Cardiac septum (tissue), 1 donor: ENCODE data around the gene PRKAR1B. TPM values are rescaled to one million over a fixed set of nuclear protein-coding genes. Genes with fewer than 3 reads are reported as not detected.

Experiments used
- DNase-seq: peaks from one replicate; pipeline ENCODE4 v3.0.0-alpha.2; 2020; ENCODE audit warnings: low spot score
- intact Hi-C: fragments of 100-400 bp; cut with DNase I; formaldehyde crosslinking; loops from one replicate; pipeline ENCODE4 v1.14.0; 2022
- total RNA-seq: library from RNA; stranded (reverse); fragmentation: NEBNext Ultra II Directional; extraction: Animal tissue kit (Norgen Biotek cat#: 25700); gene quantifications from one replicate; pipeline ENCODE4 v1.2.1, GENCODE V29; 2021
- donor health status: DM: no; HTN: no; CAD: no.

Gene PRKAR1B
- total RNA-seq, 1 donor from 2014 or later = 13.5 TPM

DNA sequence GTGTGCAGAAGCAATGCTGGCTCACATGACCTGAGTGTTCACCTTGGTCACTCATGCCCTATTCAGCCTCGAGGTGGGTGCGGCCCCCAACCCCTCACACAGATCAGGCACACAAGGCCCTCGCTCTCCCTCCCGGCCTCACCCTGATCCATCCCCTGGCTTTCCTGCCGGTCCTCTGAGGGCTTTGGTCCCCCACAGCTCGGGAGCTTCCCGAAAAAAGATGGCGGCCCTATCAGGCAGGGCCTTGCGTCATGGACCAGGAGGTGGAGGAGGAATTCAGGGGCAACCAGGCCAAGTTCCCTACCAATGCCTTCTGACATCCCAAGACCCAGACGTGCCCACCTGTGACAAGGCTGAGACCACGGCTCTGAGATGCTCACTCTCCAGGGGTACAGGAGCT, 44.3 kb downstream of the PRKAR1B start:
- intact Hi-C loops = no loop called here
- DNase-seq = peak; percentile 69

DNA sequence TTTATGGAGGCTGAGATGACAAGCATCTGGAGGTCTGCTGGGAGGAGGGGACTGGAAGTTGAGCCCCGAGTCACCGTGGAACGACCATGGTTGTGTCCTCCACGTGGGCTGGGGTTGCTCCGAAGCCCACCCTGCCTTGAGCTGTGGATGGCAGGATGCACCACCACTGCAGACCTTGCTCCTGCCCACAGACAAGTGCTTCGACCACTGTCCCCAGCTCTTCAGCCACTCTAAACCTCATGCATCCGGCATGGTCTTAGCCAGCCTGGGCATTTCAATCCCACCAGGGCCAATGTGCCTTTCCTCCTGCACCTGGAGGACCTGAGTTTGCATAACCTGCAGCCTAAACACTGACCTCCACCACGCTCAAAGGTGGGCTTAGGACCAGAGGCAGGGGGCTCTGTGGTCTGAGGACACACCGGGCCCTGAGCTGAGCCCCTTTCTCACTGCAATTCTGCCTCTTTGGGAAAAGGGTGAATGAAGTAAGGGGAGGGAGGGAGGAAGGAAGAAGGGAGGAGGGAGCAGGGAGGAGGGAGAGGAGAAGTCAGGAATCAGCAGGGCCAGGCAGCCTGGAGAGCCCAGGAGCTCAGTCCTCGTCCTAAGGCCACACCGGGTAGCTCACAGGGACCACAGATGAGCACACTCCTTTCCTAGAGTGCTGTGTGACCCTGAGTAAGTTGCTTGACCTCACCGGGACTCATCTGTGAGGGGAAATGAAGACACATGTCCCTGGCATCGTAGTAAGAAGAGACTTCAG, 45.4 kb downstream of the PRKAR1B start:
- intact Hi-C loops = no loop called here
- DNase-seq = no peak

- DNase-seq = no peak
- intact Hi-C loops = no loop called here
Observed at GRCh38 chr7:680411-681127, 46.5 kb downstream of the PRKAR1B start.

GRCh38 chr7:676972-677385, 50.1 kb downstream of the PRKAR1B start:
- intact Hi-C loops = no loop called here
- peak; percentile 74 for DNase-seq

GRCh38 chr7:676246-676971, 50.7 kb downstream of the PRKAR1B start:
- intact Hi-C loops = no loop called here
- DNase-seq = no peak

GRCh38 chr7:674454-675410, 52.3 kb downstream of the PRKAR1B start:
- DNase-seq = no peak
- intact Hi-C loops = no loop called here

- intact Hi-C loops = no loop called here
Observed at GRCh38 chr7:673681-674453, 53.2 kb downstream of the PRKAR1B start.

DNA sequence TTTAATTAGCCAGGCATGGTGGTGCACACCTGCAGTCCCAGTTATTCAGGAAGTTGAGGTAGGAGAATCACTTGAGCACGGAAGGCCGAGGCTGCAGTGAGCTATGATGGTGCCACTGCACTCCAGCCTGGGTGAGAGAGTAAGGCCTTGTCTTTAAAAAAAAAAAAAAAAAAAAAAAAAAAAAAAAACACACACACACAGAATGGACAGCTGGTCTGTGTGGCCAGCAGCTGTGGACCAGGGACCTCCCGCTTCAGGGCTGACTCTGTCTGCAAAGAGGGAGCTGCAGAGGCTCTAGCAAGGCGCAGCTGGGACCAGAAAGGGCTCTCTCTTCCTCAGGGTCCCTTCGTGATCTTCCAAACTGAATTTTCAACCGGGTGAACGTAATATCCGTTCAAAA, 54.2 kb downstream of the PRKAR1B start:
- no peak for DNase-seq
- intact Hi-C loops = no loop called here

More at GRCh38 chr7:673681-674453, 53.2 kb downstream of the PRKAR1B start:
- DNase-seq = no peak

DNA sequence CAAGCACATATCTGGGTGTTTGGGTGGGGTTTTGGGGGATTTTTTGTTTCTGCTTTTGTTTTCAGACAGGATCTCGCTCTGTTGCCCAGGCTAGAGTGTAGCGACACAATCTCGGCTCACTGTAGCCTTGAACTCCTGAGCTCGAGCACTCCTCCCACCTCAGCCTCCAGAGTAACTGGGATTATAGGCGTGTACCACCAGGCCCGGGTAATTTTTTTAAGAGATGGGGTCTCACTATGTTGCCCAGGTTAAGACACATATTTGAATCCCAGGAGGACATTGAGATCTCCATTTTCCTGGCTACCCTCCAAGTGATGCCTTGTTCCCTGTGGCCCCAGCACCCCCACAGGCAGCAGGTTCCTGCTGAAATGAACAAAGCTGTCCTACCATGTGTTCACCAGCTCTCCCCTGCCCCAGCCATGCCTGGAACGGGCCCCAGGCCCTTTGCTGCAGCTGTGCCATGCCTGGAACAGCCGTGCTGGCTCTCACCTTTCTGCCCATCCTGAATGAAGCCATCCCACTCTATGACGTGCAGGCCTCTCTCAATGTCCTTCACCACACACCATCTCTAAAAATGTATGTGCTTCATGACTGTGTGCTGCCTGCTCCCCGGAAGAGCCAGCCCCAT, 55.6 kb downstream of the PRKAR1B start:
- DNase-seq = no peak
- intact Hi-C loops = no loop called here

- no peak for DNase-seq
- intact Hi-C loops = no loop called here
Observed at GRCh38 chr7:670501-671390, 56.3 kb downstream of the PRKAR1B start.

DNA sequence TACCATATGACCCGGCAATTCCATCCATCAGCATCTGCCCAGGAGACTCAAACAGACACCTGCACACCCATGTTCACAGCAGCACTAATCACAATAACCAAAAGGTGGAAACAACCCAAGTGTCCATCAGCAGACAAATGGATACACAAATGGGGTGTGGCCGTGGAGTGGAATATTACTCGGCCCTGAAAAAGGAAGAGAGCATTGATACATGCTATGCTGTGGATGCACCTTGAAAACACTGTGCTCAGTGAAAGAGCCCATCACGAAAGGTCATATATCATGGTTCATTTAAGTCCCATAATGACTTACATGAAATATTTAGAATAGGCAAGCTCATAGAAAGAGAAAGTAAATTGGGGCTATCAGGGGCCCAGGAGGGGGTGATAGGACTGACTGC, 58.1 kb downstream of the PRKAR1B start:
- no peak for DNase-seq
- intact Hi-C loops = loop anchor here (5.0 kb wide), 2 partner anchors 58 to 103 kb away; partner anchors contain the start of genes DNAAF5 and PRKAR1B

DNA sequence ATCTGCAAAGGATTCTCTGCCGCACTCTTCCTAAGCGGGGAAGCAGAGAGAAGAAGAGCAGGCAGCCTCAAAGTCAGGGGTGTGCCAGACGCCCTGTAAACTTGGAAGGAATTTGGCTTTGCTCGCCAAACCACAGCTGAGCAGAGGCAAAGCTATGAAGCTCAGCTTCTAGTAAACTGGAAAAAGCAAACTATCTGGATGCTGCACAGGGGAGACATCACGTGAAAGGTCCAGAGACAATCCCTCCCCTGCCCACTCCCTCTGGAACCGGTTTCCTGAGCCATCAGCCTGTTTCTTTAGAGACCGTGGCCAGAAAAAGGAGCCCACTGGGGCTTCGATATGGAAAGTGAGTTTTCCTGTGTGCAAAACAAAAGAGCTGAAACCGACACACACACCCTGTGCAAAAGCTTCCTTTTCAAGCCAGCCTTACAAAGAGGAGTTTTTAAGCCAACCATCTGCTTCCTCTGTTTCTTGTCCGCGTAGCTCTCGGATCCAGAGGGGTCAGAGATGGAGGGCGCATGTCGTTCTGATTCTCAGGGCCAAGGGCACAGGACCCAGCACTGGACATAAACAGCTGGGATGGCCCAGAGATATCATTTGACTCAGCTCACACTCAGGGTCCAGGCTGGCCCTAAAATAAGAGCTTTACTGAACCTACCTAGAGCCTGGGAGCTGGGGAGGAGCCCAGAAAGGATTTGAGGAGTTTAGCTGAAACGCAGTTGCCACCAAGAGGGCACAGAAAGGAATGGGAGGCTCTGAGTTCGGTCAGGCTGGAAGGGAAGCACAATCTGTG, 58.7 kb downstream of the PRKAR1B start:
- DNase-seq = peak; percentile 49
- intact Hi-C loops = loop anchor here (5.0 kb wide), 2 partner anchors 59 to 104 kb away; partner anchors contain the start of genes DNAAF5 and PRKAR1B

- intact Hi-C loops = loop anchor here (5.0 kb wide), 2 partner anchors 61 to 106 kb away; partner anchors contain the start of genes DNAAF5 and PRKAR1B
Observed at GRCh38 chr7:666454-667292, 60.4 kb downstream of the PRKAR1B start.

GRCh38 chr7:665736-666453, 61.2 kb downstream of the PRKAR1B start:
- intact Hi-C loops = loop anchor here (2.0 to 5.0 kb wide), 3 partner anchors 61 to 143 kb away; partner anchors contain the start of genes DNAAF5 and PRKAR1B
- no peak for DNase-seq

More at GRCh38 chr7:666454-667292, 60.4 kb downstream of the PRKAR1B start:
- no peak for DNase-seq
